ENCODE data around the gene MAST4. TPM values are rescaled to one million over a fixed set of nuclear protein-coding genes. Genes with fewer than 3 reads are reported as not detected.
A peak's percentile ranks its signal among the peaks of the same experiment; 100 is the strongest.

MAST4 gene
- total and polyA plus RNA-seq, 2 of the 8 experiments (the other 6 are each of a cell fraction or from before 2014, with no cell fraction given) = 1.5 to 2.6 TPM

GRCh38 chr5:67115246-67115645 lies 519.1 kb downstream of the MAST4 start:
- Histone ChIP-seq H2BK5ac (ENCODE audit: low read depth, low read length) (no peak overlapping the region), H3K18ac (ENCODE audit: extremely low read depth, low read length) (no peak overlapping the region), H3K23ac (ENCODE audit: insufficient read length) (no peak overlapping the region), H3K4me1 (replicated peaks in 1 of 4; ENCODE audit: control insufficient read depth in 3 of 4, insufficient read depth in 4 of 4, low read length in 3 of 4) (no peaks in the 10 kb centered on the region), H4K20me1 (replicated peaks in 1 of 2; ENCODE audit: control insufficient read depth in 1 of 2, insufficient read depth in 2 of 2, low read length in 2 of 2) (no peaks in the 10 kb centered on the region), H3K4me2 (ENCODE audit: insufficient read depth in 1 of 2, low read depth in 2 of 2, low read length in 2 of 2) (no peak overlapping the region), H2AFZ (ENCODE audit: low read length) (no peak overlapping the region), H3K27ac (ENCODE audit: low read depth, low read length) (no peak overlapping the region), H3K36me3 (ENCODE audit: control insufficient read depth in 2 of 4, insufficient read depth in 4 of 4, low read length in 3 of 4) (no peaks in the 10 kb centered on the region), H3K79me1 (ENCODE audit: low read depth, low read length) (no peaks in the 10 kb centered on the region), H3K9ac (replicated peaks in 1 of 4; ENCODE audit: extremely low read depth in 1 of 4, low read depth in 3 of 4, low read length in 3 of 4) (no peak overlapping the region), H3K9me3 (ENCODE audit: insufficient read depth in 2 of 2, low read depth in 1 of 2, low read length in 1 of 2) (no peaks in the 10 kb centered on the region), H3K4me3 (ENCODE audit: extremely low read depth in 1 of 4, insufficient read depth in 2 of 4, low read depth in 3 of 4, low read length in 4 of 4) (no peak overlapping the region), H2BK20ac (ENCODE audit: low read length) (no peak overlapping the region), H3K14ac (ENCODE audit: insufficient read length) (no peak overlapping the region), H2BK15ac (ENCODE audit: low read length) (no peak overlapping the region), H2BK12ac (ENCODE audit: low read depth, low read length) (no peak overlapping the region), H3K79me2 (ENCODE audit: control insufficient read depth in 1 of 2, insufficient read depth in 2 of 2, low read length in 2 of 2) (no peaks in the 10 kb centered on the region), H3K27me3 (replicated peaks in 1 of 4; ENCODE audit: control insufficient read depth in 3 of 4, extremely low read depth in 1 of 4, insufficient read depth in 3 of 4, low read length in 3 of 4) (no peaks in the 10 kb centered on the region), H2BK120ac (replicated peaks; ENCODE audit: low read depth, low read length) (no peak overlapping the region), H4K5ac (ENCODE audit: insufficient read length, low read depth, low read length) (no peak overlapping the region), H3K56ac (replicated peaks; ENCODE audit: insufficient read length, low read depth, low read length) (no peak overlapping the region), H2AK5ac (ENCODE audit: low read depth, low read length) (no peak overlapping the region), H3K4ac (replicated peaks; ENCODE audit: insufficient read length, low read depth, low read length) (peak overlapping the region; percentile 34), H4K91ac (replicated peaks; ENCODE audit: insufficient read length, low read length) (no peak overlapping the region), H3K23me2 (ENCODE audit: low read depth, low read length) (no peaks in the 10 kb centered on the region), H4K8ac (ENCODE audit: extremely low read depth, insufficient read depth, low read length) (no peak overlapping the region; the same call in 1 of the 2 replicates)
- DNase-seq (ENCODE audit: low read depth in 1 of 2, low spot score in 2 of 2) (no peak), FAIRE-seq (no peak)
- 89% methylated on average over 3 of the region's 3 CpGs; no CpG with 5 or more reads in 1 of the 2 experiments for WGBS, 2 experiments (ENCODE audit: extremely low coverage in 1 of 2, insufficient coverage in 1 of 2, insufficient read length in 1 of 2, insufficient replicate concordance in 2 of 2, low coverage in 1 of 2, low lambda C conversion rate in 2 of 2, missing lambda C conversion rate in 1 of 2)
- ChIA-PET POLR2A (ENCODE audit: partially characterized antibody) (no interaction called here), CTCF (ENCODE audit: partially characterized antibody) (no interaction called here)
- TF ChIP-seq JUND (IDR thresholded peaks at IDR 0.05; ENCODE audit: low read length) = no peak

Measured in H1 (cell line).